Tibial nerve (tissue), 4 donors: Measurements from ENCODE around the gene ARPC2. TPM values are rescaled to one million over a fixed set of nuclear protein-coding genes. Genes with fewer than 3 reads are reported as not detected.

Experiments
- DNase-seq, 2 donors: peaks; one replicate each; pipeline ENCODE4 v3.0.0-alpha.2; 2019; ENCODE audit warnings: low spot score in 2 of 2
- H3K27ac ChIP-seq, 4 donors: fragments of 200-600 bp; sonication (generic) in 3 of 4; one replicate each; pipeline ENCODE4 v1.5.1; 2017 to 2019; ENCODE audit warnings: mild to moderate bottlenecking in 1 of 4
- H3K27me3 ChIP-seq, 2 donors: fragments of 200-600 bp; sonication (generic) in 1 of 2; one replicate each; pipeline versions ENCODE4 v1.5.1 to v1.6.0; 2017 to 2019
- H3K36me3 ChIP-seq, 3 donors: fragments of 200-600 bp; sonication (generic); one replicate each; pipeline ENCODE4 v1.5.1; 2018 to 2019
- H3K4me1 ChIP-seq, 4 donors: fragments of 200-600 bp; sonication (generic) in 3 of 4; one replicate each; pipeline ENCODE4 v1.5.1; 2017 to 2019
- H3K4me3 ChIP-seq, 4 donors: fragments of 200-600 bp; sonication (generic) in 3 of 4; one replicate each; pipeline ENCODE4 v1.5.1; 2017 to 2019; ENCODE audit warnings: mild to moderate bottlenecking in 1 of 4, moderate library complexity in 1 of 4
- H3K9me3 ChIP-seq, 4 donors: fragments of 200-600 bp; sonication (generic) in 3 of 4; one replicate each; pipeline ENCODE4 v1.5.1; 2017 to 2019
- CTCF ChIP-seq, 5 experiments: fragments of 200-600 bp in 3 of 5; fragments of 450-650 bp in 2 of 5; sonication (generic) in 3 of 5; IDR thresholded peaks; one replicate each; pipeline ENCODE4 v1.5.1; 2016 to 2019; ENCODE audit warnings: antibody characterized with exemption in 5 of 5, mild to moderate bottlenecking in 3 of 5, moderate library complexity in 2 of 5
- EP300 ChIP-seq, 2 donors: sonication (generic); formaldehyde crosslinking; IDR thresholded peaks; one replicate each; pipeline ENCODE4 v1.6.1; 2017; ENCODE audit warnings: antibody characterized with exemption in 2 of 2, mild to moderate bottlenecking in 1 of 2
- POLR2A ChIP-seq, 2 donors: fragments of 450-650 bp; IDR thresholded peaks; one replicate each; pipeline ENCODE4 v1.6.1; 2017; ENCODE audit warnings: antibody characterized with exemption in 2 of 2, mild to moderate bottlenecking in 2 of 2, moderate library complexity in 2 of 2
- WGBS, 2 donors: methylation state at CpG; one replicate each; pipeline ENCODE4 v1.1.5; 2018; 5-methylcytosine and 5-hydroxymethylcytosine counted together
- total RNA-seq, 4 donors: library from RNA; depleted of rRNA; stranded (reverse); fragments of >200 nt; gene quantifications; one replicate each; pipeline ENCODE4 v1.1.0, GENCODE V29; 2016

ARPC2 gene
- total RNA-seq, 4 donors from 2014 or later = 193 to 248 (median 222) TPM

DNA sequence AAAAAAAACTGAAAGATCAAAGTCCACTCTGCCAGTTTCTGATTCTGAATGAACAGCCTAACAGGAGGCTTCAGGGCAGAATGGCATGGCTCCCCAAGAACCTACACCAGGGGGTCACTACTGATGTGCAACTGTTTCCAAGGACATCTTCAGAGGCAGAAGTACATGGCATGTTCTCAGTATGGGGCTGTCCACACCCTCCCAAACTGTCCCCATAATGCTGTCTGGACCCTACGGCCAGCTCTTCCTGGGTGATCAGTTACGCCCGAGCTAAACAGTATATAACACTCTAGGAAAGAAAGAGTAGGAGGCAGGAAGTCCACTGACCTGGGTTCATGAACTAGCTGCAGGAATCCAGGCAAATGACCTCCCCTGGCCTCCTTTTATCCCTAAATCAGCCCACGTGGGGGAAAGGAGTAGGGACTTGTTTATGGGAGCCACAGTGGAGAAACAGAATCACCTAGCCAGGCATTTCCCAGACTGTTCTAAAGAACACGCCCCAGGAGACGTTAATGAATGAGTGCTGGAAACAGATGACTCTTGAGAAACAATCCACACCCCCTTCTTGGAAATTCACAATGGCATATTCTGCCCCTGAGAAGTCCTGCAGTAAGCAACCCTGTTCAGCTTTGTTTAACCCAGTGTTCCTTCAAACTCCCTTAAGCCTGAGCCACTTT, 72.8 kb downstream of the ARPC2 start:
- H3K4me1 ChIP-seq = peaks cover 11 to 76% (median 63%) of the 10 kb centered on the region in 4 donors
- H3K9me3 ChIP-seq = no peaks in the 10 kb centered on the region
- H3K27me3 ChIP-seq = no peaks in the 10 kb centered on the region
- TF ChIP-seq POLR2A (IDR thresholded peaks at IDR 0.05) = peak; percentile 17 to 52
- peak; percentile 57 to 86 for TF ChIP-seq EP300 (IDR thresholded peaks at IDR 0.05)
- peak in 1 of 5 experiments; percentile 16 for TF ChIP-seq CTCF (IDR thresholded peaks at IDR 0.05)
- H3K4me3 ChIP-seq = peak overlapping the region; percentile 2 to 99 (median 94)
- H3K36me3 ChIP-seq = peaks cover 0 to 3% (median 0%) of the 10 kb centered on the region in 3 donors
- DNase-seq = peak in 1 of 2 donors; percentile 68
- 7 to 9% methylated on average over 6 of the region's 6 CpGs for WGBS, 2 donors
- H3K27ac ChIP-seq = peak overlapping the region; percentile 97 to 100 (median 100)

DNA sequence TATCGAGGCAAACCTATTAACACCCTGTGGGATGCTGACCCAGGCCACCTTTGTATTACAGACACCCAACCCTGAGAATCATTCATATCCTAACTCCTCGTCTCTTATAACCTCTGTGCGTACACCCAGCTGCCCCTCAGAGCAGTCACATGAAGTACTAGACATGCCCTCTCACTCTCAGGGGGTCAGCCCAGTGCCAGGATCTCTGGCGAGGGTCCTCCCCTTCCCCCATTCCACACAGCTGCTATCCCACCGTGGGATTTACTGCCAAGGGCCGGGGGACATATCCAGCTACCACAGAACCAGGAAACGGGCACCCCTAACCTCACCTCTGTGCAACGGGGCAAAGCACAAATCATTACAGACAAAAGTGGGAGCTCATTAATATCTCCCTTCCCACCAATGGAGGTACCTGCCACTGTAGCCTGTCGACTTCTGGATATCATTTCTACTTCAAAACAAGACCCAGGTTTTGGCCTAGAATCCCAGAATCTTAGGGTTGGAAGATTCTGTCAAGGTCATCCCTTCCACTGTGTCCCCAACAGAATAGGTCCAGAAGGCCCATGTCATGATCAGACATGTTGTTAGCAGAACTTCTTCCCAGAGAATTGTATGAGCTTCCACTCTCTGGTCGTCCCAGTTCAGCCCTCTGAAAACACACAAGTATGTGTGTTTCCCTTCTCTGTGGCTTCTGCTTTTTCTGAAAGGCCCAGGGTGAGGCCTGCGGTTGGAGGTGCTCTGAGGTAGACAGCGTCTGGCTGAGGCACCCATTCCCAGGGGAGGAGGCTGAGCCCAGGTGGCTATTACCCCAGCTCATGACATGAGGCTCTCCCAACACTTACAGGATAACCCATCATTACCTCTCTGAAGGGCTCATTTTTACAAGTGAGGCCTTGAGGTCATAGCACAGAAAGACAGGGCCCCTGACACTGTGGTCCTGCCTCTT, 73.6 kb downstream of the ARPC2 start:
- Histone ChIP-seq H3K9me3 (no peaks in the 10 kb centered on the region), H3K4me3 (peak overlapping the region; percentile 83 to 99 (median 94)), H3K4me1 (peaks cover 6 to 68% (median 54%) of the 10 kb centered on the region in 4 donors), H3K27ac (peak overlapping the region; percentile 97 to 100 (median 100)), H3K36me3 (peaks cover 0 to 3% (median 0%) of the 10 kb centered on the region in 3 donors), H3K27me3 (no peaks in the 10 kb centered on the region)
- WGBS, 2 donors = 25 to 29% methylated on average over 12 of the region's 12 CpGs
- no peak for DNase-seq
- TF ChIP-seq POLR2A (IDR thresholded peaks at IDR 0.05) = no peak
- TF ChIP-seq CTCF (IDR thresholded peaks at IDR 0.05) = no peak
- TF ChIP-seq EP300 (IDR thresholded peaks at IDR 0.05) = no peak

DNA sequence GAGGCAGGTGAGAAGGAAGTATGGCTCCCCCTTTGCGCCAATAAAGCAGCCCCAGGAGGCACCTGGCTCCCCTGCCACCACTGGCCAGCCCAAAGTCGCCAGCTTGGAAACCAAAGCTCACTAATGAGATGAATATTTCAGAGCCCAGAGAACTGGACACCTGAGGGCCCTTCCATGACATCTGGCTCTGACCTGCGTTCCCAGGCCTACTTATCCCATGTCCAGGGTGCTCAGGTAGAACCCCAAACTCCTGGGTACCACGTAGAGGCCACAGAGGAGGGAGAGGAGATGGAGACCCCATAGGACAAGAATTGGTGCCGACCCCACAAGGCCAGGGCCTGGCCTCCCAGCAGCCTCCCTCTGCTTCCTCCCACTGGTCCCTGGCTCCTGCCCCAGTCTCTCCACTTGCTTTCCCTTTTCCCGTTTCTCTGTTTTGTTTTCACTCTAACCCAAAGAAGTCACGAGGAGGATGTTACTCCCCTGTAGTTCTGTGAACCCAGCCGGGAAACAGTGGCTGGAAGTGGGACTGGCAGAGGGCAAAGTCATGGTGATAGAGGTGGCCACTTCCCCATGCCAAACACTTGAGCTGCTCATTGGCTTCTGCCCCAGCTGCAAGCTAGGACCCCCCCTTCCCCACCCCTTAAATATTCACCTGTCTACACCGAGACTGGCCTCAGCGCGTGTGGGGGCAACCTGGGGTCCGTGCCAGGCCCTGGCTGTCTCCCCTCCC, 74.5 kb downstream of the ARPC2 start:
- Histone ChIP-seq H3K9me3 (no peaks in the 10 kb centered on the region), H3K4me3 (peak overlapping the region; percentile 83 to 99 (median 94)), H3K36me3 (peaks cover 0 to 3% (median 0%) of the 10 kb centered on the region in 3 donors), H3K27ac (peak overlapping the region; percentile 97 to 100 (median 100)), H3K27me3 (no peaks in the 10 kb centered on the region), H3K4me1 (peaks cover 0 to 61% (median 45%) of the 10 kb centered on the region in 4 donors)
- 20 to 25% methylated on average over 12 of the region's 12 CpGs for WGBS, 2 donors
- no peak for TF ChIP-seq POLR2A (IDR thresholded peaks at IDR 0.05)
- peak in 1 of 2 donors; percentile 31 for TF ChIP-seq EP300 (IDR thresholded peaks at IDR 0.05)
- no peak for TF ChIP-seq CTCF (IDR thresholded peaks at IDR 0.05)
- DNase-seq = no peak

GRCh38 chr2:218292048-218293014, 75.3 kb downstream of the ARPC2 start, which contains the start of gene TMBIM1:
Gene TMBIM1, minus strand, starts transcription at chr2:218292503. Its CDS starts 10,362 bp downstream, at chr2:218282141.
- H3K27me3 ChIP-seq = no peaks in the 10 kb centered on the region
- TF ChIP-seq CTCF (IDR thresholded peaks at IDR 0.05) (peak; percentile 91 to 99 (median 97)), POLR2A (IDR thresholded peaks at IDR 0.05) (peak; percentile 84 to 96), EP300 (IDR thresholded peaks at IDR 0.05) (peak in 1 of 2 donors; percentile 95)
- H3K27ac ChIP-seq = peak within 1 kb of the TSS; percentile 97 to 100 (median 100)
- H3K36me3 ChIP-seq = peaks cover 0 to 3% (median 0%) of the 10 kb centered on the region in 3 donors
- H3K4me1 ChIP-seq = peaks cover 0 to 63% (median 40%) of the 10 kb centered on the region in 4 donors
- WGBS, 2 donors = 5 to 6% methylated on average over 32 to 37 of the region's 63 CpGs
- peak within 1 kb of the TSS; percentile 83 to 99 (median 94) for H3K4me3 ChIP-seq
- H3K9me3 ChIP-seq = no peaks in the 10 kb centered on the region
- DNase-seq = peak; percentile 74 to 75
